ENCODE results near the gene RNF43. TPM values are rescaled to one million over a fixed set of nuclear protein-coding genes. Genes with fewer than 3 reads are reported as not detected.
A peak's percentile ranks its signal among the peaks of the same experiment; 100 is the strongest.

Gene RNF43
- total RNA-seq, 1 experiment from 2014 or later: 2.9 TPM

- H3K27ac Mint-ChIP-seq (ENCODE audit: unreplicated experiment): no peak overlapping the region
Observed at GRCh38 chr17:58427807-58428206, 10.5 kb upstream of the RNF43 start.

GRCh38 chr17:58421711-58422110, 4.4 kb upstream of the RNF43 start:
- H3K27ac Mint-ChIP-seq (ENCODE audit: unreplicated experiment): no peak overlapping the region
- CTCF ChIA-PET: no interaction called here

More at GRCh38 chr17:58427807-58428206, 10.5 kb upstream of the RNF43 start:
- Mint-ChIP-seq H3K27me3 (ENCODE audit: unreplicated experiment) (peaks cover 19% of the 10 kb centered on the region), H3K4me3 (ENCODE audit: low read depth, unreplicated experiment) (no peak overlapping the region), H3K9me3 (ENCODE audit: low read depth, unreplicated experiment) (no peaks in the 10 kb centered on the region), H3K36me3 (ENCODE audit: insufficient read depth, unreplicated experiment) (no peaks in the 10 kb centered on the region), H3K4me1 (ENCODE audit: low read depth, unreplicated experiment) (no peaks in the 10 kb centered on the region)
- intact Hi-C loops (cut with micrococcal nuclease; ENCODE audit: unreplicated experiment): no loop called here
- BruUV-seq (replicated peaks): no TSS peak
- no peak for DNase-seq
- TF ChIP-seq CTCF (IDR thresholded peaks at IDR 0.05; ENCODE audit: unreplicated experiment): no peak
- CTCF ChIA-PET: interaction anchor here (1.0 kb wide), 1 partner anchor 11 kb away, joined by 3 read pairs; no protein-coding TSS in a partner anchor

GRCh38 chr17:58420827-58421226, 3.5 kb upstream of the RNF43 start:
- H3K27ac Mint-ChIP-seq (ENCODE audit: unreplicated experiment): no peak overlapping the region
- TF ChIP-seq CTCF (IDR thresholded peaks at IDR 0.05; ENCODE audit: unreplicated experiment): no peak
- peaks cover 10% of the 10 kb centered on the region for H3K36me3 Mint-ChIP-seq (ENCODE audit: insufficient read depth, unreplicated experiment)
- no peaks in the 10 kb centered on the region for H3K9me3 Mint-ChIP-seq (ENCODE audit: low read depth, unreplicated experiment)
- DNase-seq: no peak
- no peak overlapping the region for H3K4me3 Mint-ChIP-seq (ENCODE audit: low read depth, unreplicated experiment)
- CTCF ChIA-PET: no interaction called here
- H3K4me1 Mint-ChIP-seq (ENCODE audit: low read depth, unreplicated experiment): peaks cover 12% of the 10 kb centered on the region
- no peaks in the 10 kb centered on the region for H3K27me3 Mint-ChIP-seq (ENCODE audit: unreplicated experiment)
- no TSS peak for BruUV-seq (replicated peaks)
- intact Hi-C loops (cut with micrococcal nuclease; ENCODE audit: unreplicated experiment): no loop called here

More at GRCh38 chr17:58421711-58422110, 4.4 kb upstream of the RNF43 start:
- H3K36me3 Mint-ChIP-seq (ENCODE audit: insufficient read depth, unreplicated experiment): peaks cover 10% of the 10 kb centered on the region
- DNase-seq: no peak
- peaks cover 7% of the 10 kb centered on the region for H3K4me1 Mint-ChIP-seq (ENCODE audit: low read depth, unreplicated experiment)
- no peaks in the 10 kb centered on the region for H3K27me3 Mint-ChIP-seq (ENCODE audit: unreplicated experiment)
- no TSS peak for BruUV-seq (replicated peaks)
- no peaks in the 10 kb centered on the region for H3K9me3 Mint-ChIP-seq (ENCODE audit: low read depth, unreplicated experiment)
- no peak overlapping the region for H3K4me3 Mint-ChIP-seq (ENCODE audit: low read depth, unreplicated experiment)
- no peak for TF ChIP-seq CTCF (IDR thresholded peaks at IDR 0.05; ENCODE audit: unreplicated experiment)
- intact Hi-C loops (cut with micrococcal nuclease; ENCODE audit: unreplicated experiment): no loop called here

- H3K36me3 Mint-ChIP-seq (ENCODE audit: insufficient read depth, unreplicated experiment): peaks cover 14% of the 10 kb centered on the region
- no peak for TF ChIP-seq CTCF (IDR thresholded peaks at IDR 0.05; ENCODE audit: unreplicated experiment)
- peak overlapping the region; percentile 77 for H3K4me3 Mint-ChIP-seq (ENCODE audit: low read depth, unreplicated experiment)
- TSS peak; percentile 84 for BruUV-seq (replicated peaks)
- H3K27ac Mint-ChIP-seq (ENCODE audit: unreplicated experiment): peak overlapping the region; percentile 83
- CTCF ChIA-PET: interaction anchor here (0.9 to 2.6 kb wide), 11 partner anchors 12 to 112 kb away, joined by 3 to 40 read pairs (median 4); partner anchors contain the start of gene SUPT4H1
- no peaks in the 10 kb centered on the region for H3K9me3 Mint-ChIP-seq (ENCODE audit: low read depth, unreplicated experiment)
- no peaks in the 10 kb centered on the region for H3K27me3 Mint-ChIP-seq (ENCODE audit: unreplicated experiment)
- peaks cover 26% of the 10 kb centered on the region for H3K4me1 Mint-ChIP-seq (ENCODE audit: low read depth, unreplicated experiment)
- DNase-seq: no peak
- intact Hi-C loops (cut with micrococcal nuclease; ENCODE audit: unreplicated experiment): loop anchor here (1.0 to 2.0 kb wide), 4 partner anchors 16 to 100 kb away; partner anchors contain the start of gene SUPT4H1
Observed at GRCh38 chr17:58416937-58417299, 416 bp downstream of the RNF43 start.

Data from Calu3 (cell line).